Lower leg skin (tissue), 4 donors: Measurements from ENCODE around the gene RHOF. TPM values are rescaled to one million over a fixed set of nuclear protein-coding genes. Genes with fewer than 3 reads are reported as not detected.

Source experiments
- DNase-seq, 2 donors: peaks; one replicate each; pipeline ENCODE4 v3.0.0-alpha.2; 2019; ENCODE audit warnings: low spot score in 2 of 2
- H3K4me3 ChIP-seq: fragments of 200-600 bp; sonication (generic); 2 replicates; pipeline ENCODE4 v1.5.1; 2017; ENCODE audit warnings: mild to moderate bottlenecking, low read depth; ENCODE audit not compliant: poor library complexity, severe bottlenecking
- CTCF ChIP-seq, 3 donors: fragments of 450-650 bp; IDR thresholded peaks; one replicate each; pipeline ENCODE4 v1.5.1; 2016; ENCODE audit warnings: antibody characterized with exemption in 3 of 3, mild to moderate bottlenecking in 3 of 3, moderate library complexity in 2 of 3
- POLR2A ChIP-seq, 2 donors: fragments of 450-650 bp; IDR thresholded peaks; one replicate each; pipeline ENCODE4 v1.6.1; 2016 to 2017; ENCODE audit warnings: antibody characterized with exemption in 2 of 2, mild to moderate bottlenecking in 1 of 2, moderate library complexity in 1 of 2
- WGBS, 2 donors: methylation state at CpG; one replicate each; pipeline ENCODE4 v1.1.5; 2018; 5-methylcytosine and 5-hydroxymethylcytosine counted together
- intact Hi-C: fragments of 100-400 bp; cut with DNase I; formaldehyde crosslinking; loops from one replicate; pipeline ENCODE4 v1.15.0; 2023; ENCODE audit warnings: low total_unique reads
- total RNA-seq, 4 donors: library from RNA; depleted of rRNA; stranded (reverse); fragments of >200 nt; gene quantifications; one replicate each; pipeline ENCODE4 v1.1.0, GENCODE V29; 2016

Gene RHOF
- total RNA-seq, 4 donors from 2014 or later: 5.4 to 24.1 (median 9.9) TPM

DNA sequence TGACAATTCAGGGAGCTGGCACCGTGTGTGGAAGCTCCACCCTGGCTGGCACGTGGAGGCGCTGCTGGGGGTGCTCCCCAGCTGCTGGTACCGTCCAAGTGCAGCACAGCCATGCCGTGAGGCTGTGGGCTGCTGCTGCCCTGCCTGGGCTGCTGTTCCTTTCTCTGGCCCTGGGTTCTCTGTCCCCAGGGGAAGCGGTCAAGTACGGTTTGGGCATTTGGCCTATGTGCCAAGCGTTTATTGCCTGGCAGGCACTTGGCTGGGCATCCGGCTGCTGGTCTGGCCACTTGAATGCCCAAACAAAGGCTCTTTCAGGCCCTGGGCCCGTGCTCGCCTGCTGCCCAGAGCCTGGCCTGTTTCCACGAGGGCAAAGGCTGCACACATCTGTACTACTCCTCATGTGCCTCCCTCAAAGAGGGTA, 39.6 kb downstream of the RHOF start:
- WGBS, 2 donors: 57 to 64% methylated on average over 12 of the region's 12 CpGs
- DNase-seq: no peak
- TF ChIP-seq POLR2A (IDR thresholded peaks at IDR 0.05): no peak
- no peak for TF ChIP-seq CTCF (IDR thresholded peaks at IDR 0.05)
- intact Hi-C loops: no loop called here
- H3K4me3 ChIP-seq: no peak overlapping the region

DNA sequence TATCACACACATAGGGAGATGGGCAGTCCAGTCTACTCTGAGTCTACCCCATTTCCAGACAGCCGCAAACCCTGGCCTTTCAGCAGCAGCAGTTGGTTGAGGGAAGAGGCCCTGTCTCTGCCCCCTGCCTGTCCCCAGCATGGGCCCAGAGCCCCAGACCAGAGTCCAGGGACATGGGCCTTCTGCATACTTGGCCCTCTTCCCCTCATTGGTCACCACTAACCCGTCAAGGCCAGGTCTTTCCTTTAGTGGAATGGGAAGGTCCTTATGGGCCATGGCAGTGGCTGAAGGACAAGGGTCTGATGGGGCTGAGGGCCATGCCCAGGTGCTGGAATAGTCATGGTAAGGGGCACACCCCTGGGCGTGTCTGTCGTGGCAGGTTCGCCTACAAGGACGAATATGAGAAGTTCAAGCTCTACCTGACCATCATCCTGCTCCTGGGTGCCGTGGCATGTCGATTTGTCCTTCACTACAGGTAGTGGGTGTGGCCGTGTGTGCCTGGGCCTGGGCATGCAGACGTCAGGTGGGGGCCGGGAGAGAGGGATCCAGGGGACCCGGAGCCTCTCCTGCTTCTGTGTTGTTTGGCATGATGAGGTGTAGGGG, 41.6 kb downstream of the RHOF start:
- H3K4me3 ChIP-seq: no peak overlapping the region
- WGBS, 2 donors: 87 to 94% methylated on average over 12 of the region's 12 CpGs
- DNase-seq: no peak
- TF ChIP-seq CTCF (IDR thresholded peaks at IDR 0.05) (no peak), POLR2A (IDR thresholded peaks at IDR 0.05) (no peak)
- intact Hi-C loops: no loop called here

DNA sequence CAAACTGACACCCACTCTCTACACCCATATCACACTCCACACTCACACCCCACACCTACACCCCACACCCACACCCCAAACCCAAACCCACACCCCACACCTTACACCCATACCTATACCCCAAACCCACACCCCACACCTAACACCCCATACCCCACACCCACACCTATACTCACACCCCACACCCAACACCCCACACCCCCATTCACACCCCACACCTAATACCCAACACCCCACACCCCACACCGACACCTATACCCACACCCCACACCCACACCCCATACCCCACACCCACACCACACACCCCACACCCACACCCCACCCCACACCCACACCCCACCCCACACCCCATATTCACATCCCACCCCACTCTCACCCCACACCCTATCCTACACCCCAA, 42.5 kb downstream of the RHOF start:
- TF ChIP-seq CTCF (IDR thresholded peaks at IDR 0.05) (no peak), POLR2A (IDR thresholded peaks at IDR 0.05) (no peak)
- intact Hi-C loops: no loop called here
- H3K4me3 ChIP-seq: no peak overlapping the region
- no peak for DNase-seq
- 89 to 95% methylated on average over 1 of the region's 1 CpG for WGBS, 2 donors

DNA sequence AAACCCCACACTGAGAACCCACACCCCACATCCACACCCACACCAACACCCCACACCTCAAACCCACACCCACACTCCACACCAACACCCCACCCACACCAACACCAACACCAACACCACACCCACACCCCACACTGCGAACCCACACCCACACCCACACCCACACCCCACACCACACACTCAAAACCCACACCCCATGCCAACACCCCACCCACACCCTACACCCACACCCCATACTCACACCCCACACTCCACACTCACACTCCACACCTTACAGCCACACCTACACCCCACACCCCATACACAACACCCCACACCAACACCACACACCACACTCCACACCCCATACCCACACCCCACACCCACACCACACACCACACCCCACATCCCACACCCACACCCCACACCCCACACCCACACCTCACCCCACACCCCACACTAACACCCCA, 43.0 kb downstream of the RHOF start:
- 5 to 37% methylated on average over 1 of the region's 1 CpG for WGBS, 2 donors
- DNase-seq: no peak
- H3K4me3 ChIP-seq: no peak overlapping the region
- TF ChIP-seq POLR2A (IDR thresholded peaks at IDR 0.05): no peak
- no peak for TF ChIP-seq CTCF (IDR thresholded peaks at IDR 0.05)
- intact Hi-C loops: no loop called here

DNA sequence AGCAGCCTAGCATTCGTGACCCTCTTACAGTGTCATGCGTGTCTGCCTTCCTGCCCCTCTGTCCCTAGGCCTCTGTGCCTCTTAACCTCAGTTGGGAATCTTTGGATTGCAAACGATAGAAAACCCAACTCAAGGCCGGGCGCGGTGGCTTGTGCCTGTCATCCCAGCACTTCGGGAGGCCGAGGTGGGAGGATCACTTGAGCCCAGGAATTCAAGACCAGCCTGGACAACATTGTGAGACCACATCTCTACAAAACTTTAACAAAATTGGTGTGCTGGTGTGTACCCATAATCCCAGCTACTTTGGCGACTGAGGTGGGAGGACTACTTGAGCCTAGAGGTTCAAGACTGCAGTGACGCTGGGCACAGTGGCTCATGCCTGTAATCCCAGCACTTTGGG, 44.2 kb downstream of the RHOF start:
- no peak for TF ChIP-seq CTCF (IDR thresholded peaks at IDR 0.05)
- TF ChIP-seq POLR2A (IDR thresholded peaks at IDR 0.05): no peak
- H3K4me3 ChIP-seq: no peak overlapping the region
- intact Hi-C loops: no loop called here
- DNase-seq: no peak
- 88 to 92% methylated on average over 10 of the region's 10 CpGs for WGBS, 2 donors
